Activated CD8-positive, alpha-beta memory T cell treated with anti-CD3 and anti-CD28 coated beads, Interleukin-2, amount 50 U/mL, for 1 hour (primary cell): Measurements from ENCODE around the gene DNAJB9.

ENCODE experiments used
- DNase-seq: peaks from one replicate; pipeline ENCODE4 v3.0.0-alpha.2; 2020; ENCODE audit errors: extremely low read depth

Gene DNAJB9

GRCh38 chr7:108605559-108606201, 36.0 kb downstream of the DNAJB9 start:
- DNase-seq, result no peak

GRCh38 chr7:108609643-108610042, 40.0 kb downstream of the DNAJB9 start:
- no peak for DNase-seq

GRCh38 chr7:108611268-108611667, 41.6 kb downstream of the DNAJB9 start:
- no peak for DNase-seq

- DNase-seq, result no peak
Measured at GRCh38 chr7:108613147-108613948, 43.7 kb downstream of the DNAJB9 start.

GRCh38 chr7:108613949-108614381, 44.3 kb downstream of the DNAJB9 start:
- no peak for DNase-seq

- no peak for DNase-seq
Measured at GRCh38 chr7:108614896-108615295, 45.2 kb downstream of the DNAJB9 start.

GRCh38 chr7:108618056-108618455, 48.4 kb downstream of the DNAJB9 start:
- DNase-seq, result no peak

- DNase-seq, result no peak
Measured at GRCh38 chr7:108623220-108623619, 53.5 kb downstream of the DNAJB9 start.
